ENCODE results near the gene FGF1.

FGF1 gene

DNA sequence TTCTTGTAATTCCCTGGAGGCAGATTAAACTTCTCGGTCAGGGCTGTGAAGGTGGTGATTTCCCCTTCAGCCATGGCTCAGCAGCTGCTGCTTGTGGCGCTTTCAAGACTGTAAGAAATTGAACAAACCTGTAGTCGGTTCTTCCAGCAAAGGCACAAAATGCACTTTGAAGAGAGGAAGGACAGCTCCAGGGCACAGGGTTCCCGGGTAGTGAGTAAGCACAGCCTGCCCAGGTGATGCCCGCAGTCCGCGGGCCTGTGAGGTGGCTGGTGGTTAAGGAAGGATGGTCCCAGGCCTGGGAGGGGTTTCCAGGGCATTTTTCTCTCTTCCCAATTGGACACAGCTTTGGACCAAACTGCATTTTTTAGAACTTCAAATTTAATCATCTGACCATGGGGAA lies 71.8 kb downstream of the FGF1 start:
- DNase-seq: no peak

DNA sequence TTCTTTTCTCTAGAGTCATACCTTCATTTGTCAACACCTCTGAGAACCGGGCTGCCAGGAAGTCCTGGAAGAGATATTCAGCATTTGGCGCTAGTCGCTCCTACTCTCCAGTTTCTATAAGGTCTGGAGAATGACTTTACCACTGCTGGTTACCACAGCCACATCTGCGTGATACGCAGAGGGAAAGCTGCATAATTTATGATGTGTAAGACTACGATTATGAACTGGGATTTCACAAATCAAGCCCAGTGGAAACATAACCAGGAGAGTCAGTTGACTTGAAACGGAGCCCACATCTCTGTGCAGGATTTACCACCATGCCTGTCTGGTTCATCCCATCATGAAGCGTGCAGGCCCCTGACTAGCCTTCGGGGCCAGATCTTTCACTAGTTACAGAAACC lies 72.6 kb downstream of the FGF1 start:
- DNase-seq: no peak

DNA sequence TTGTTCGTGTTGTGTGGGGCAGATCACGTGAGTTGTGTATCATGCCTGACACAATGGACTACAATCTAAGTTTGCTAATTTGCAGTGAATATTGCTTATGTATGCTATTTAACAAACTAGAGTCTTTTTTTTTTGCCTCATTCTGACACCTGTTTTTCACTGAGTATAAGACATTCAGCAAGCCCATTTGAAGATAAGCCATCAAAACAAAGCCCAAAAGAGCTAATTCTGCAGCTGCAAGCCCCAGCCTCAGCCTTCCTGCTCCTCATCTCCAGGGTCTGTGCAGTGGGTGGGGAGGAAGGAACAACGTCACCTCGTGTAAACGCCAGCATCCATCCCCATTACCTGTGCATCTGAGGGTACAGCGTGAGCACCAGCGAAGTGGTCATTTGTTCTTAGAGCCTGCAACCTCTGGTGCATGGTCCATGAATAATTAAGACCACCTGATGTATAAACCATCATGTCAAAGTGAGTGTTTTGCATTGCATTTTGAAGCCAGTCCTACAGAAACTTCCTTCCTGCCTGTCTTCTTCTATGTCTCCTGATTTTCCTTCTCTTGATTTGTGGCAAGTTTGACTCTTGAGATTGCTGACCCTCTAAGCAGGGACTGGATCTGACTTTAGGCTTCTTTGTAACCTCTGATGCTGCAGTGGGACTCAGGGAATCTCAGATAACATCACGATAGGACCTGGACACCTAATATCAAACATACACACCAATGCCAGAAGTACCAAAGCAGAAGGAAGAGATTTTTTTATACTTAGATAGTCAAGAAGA lies 73.2 kb downstream of the FGF1 start:
- DNase-seq: no peak

DNA sequence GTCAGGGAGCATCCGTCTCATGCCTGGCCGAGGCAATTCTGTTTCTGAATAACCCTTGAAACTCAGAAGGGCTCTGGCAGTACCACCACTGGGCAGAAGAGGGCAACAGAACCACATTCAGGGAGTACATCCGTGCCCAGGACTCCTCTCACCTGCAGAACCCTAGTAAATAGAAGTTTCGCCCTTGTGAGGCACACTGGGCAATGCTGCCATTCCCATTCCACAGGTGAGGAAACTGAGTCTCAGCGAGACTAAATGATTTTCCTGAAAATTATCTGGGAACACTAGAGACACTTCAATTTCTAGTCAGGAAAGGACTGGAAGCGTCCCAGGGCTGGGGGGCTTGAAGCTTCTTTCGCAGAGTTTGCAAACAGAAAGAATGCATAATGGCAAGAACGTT lies 74.7 kb downstream of the FGF1 start:
- DNase-seq: peak in 52 of 58 donors; percentile 13 to 78 (median 40)

DNA sequence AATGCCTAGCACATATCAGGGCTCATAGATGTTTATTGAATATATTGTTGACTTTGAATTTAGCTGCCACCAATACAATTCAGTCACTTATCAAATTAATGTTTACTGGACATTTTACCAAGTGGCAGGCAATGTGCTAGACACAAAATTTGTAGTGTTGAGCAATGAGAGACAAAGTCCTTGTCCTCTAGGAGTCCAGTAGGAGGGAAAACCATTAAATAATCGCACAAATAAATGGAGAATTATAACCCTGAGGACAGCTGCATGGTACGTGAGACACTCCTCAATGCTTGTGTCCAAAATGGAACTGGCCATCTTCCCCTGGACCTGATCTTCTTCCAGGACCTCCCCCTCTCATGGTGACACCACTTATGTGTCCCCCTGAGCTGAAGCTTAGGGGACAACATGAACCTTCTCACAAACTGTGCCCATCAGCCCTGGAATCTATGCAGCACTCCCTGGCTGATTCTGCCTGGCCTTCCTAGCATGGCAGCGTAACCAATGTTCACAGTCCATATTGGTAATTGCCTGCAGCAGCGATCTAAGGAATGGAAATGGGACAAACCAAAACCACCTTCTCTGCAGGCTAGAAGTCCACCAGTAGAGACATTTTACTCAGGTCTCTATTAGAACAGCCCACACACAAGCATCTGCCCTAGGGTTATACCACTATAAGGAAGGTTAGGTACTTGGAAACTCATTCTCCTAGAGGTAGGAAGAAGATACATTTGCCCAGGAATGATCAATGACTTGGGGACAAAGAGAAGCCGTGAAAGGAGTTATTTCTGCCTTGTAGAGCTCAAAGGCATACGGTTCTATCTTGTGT lies 75.5 kb downstream of the FGF1 start:
- DNase-seq: no peak

DNA sequence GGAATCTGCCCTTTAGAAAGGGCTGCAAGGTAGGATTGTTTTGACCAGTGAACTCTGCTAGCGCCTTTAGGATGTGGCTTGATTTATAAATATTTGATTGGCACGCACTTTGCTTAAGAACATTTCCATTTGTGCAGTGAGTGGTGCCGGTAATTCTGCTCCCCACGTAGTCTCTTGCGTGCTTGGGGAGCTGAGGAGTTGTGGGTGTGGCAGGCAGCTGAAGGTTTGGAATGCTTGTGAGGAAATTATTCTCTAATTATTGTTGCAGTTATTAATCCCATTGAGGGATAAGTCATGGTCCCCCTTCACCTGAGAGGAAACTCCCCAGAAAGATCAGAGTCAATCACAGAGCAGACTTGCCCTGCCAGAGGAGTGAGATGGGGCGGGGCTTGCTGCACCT lies 76.7 kb downstream of the FGF1 start:
- DNase-seq: no peak

DNA sequence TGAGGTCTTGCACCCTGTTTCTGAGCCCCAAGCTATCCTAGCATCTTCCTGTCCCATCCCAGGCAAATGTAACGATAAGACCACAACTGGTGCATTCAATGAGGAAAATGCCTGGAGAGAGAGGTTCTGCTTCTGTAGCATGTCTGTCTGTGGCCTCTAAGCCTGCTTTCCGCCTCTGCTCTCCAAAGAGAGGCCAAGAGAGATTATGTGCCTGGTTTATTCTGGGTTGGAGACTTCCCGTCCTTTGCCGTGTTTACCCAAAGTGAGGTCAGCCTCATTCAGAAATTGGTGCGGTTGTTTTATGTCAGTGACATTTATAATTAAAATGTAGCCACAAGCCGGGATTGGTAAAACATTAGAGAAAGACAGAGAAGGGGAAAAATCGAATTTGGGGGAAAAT lies 77.8 kb downstream of the FGF1 start:
- no peak for DNase-seq

DNA sequence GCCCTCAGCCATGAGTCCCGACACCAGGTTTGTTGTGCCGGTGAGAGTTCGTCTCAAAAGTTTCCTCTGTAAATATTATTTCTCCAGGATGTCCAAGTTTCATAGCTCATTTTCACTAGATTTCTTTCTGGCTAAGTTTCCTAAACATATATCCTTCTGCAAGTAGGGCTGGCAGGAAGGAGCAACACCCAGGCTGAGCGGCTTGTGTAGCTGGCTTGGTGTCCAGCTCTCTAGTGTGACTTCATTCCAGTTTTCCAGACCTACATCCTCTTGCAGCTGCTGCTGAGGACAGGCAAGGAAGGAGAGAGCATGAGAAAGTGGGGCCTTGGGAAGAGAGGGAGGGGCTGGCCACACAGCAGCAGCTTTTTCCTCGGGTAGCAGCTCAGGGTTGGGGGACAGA lies 80.3 kb downstream of the FGF1 start:
- no peak for DNase-seq

DNA sequence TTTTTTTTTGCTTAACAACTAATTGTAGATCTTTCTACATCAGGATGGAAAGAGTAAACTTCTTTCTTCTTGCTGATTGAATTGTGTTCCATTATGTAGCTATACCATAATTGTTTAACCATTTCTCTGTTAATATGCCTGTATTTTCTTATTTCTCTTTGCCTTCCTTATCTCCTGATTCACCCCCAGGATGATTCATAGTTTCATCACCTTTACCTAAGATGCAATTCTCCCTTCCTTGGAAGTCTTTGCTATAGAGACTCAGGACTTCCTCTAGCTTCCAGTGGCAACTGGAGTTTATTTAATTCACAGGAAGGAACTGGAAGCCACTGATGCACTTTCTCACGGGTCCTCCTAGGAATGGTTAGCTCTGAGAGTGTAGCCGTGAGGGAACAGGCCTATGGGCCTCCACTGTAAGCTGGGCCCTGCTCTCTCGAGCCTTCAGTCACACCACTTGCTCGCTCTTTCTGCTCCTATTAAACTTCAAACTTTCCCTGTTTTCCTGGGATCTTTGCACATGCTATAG lies 83.1 kb downstream of the FGF1 start:
- DNase-seq: no peak

DNA sequence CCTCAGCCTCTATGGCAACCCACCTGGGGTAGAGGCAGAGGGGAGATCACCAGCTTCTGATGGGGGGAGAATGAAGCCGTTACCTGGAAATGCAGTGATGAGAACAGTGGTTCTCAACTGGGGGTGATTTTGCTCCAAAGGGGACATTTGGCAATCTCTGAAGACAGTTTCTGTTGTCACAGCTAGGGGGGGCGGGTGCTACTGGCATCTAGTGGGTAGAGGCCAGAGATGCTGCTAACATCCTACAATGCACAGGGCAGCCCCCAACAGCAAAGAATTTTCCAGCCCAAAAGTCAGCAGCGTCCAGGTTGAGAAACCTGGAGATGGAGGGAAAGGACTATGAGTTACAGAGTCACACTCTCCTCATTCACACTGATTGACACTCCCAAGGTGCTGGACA lies 84.5 kb downstream of the FGF1 start:
- peak in 2 of 58 donors; percentile 5 to 9 for DNase-seq

DNA sequence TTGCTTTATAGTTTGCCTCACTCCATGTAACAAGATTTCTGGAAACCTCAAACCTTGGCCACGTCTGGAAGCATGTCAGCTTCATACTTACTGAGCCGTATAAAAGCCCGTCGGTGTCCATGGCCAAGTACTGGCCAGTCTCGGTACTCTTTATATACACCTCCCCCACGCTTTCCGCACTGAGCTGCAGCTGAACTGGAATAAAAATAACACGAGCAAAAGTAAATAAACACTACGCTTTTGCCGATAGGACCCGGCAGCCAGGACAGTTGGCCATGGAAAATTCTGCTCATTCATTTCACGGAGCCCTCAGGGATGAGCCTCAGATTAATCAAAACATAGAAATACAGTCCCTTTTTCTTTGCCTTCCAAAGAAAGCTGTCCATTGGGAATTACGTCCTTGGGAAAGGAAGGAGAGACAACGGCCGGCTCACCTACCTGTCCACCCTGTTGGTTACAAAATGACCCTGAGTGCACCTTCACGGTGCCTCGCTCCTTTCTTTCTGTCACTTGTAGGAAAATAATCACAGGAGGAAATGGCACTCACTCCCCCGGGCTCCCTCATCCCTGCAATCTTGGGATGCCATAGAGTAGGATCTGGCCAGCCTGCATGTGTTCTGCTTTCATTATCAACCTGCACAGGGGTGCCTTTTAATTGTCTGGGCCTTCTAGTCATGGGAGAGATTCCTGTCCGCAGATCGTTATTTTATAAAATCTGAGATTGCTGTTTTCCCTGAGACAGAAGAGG lies 85.1 kb downstream of the FGF1 start:
- peak in 7 of 58 donors; percentile 6 to 31 (median 16) for DNase-seq

DNA sequence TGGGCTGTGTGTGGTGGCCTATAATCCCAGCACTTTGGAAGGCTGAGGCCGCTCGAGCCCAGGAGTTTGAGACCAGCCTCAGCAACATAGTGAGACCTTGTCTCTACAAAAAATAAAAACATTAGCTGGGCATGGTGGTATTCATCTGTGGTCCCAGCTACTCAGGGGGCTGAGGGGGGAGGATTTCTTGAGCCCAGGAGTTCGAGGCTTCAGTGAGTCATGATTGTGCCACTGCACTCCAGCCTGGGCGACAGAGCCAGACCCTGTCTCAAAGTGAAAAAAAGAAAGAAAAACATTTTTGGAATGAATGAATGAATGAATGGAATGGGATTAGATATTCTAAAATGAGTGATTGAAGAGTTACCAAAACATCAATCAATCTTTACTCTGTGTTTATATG lies 85.8 kb downstream of the FGF1 start:
- no peak for DNase-seq

DNA sequence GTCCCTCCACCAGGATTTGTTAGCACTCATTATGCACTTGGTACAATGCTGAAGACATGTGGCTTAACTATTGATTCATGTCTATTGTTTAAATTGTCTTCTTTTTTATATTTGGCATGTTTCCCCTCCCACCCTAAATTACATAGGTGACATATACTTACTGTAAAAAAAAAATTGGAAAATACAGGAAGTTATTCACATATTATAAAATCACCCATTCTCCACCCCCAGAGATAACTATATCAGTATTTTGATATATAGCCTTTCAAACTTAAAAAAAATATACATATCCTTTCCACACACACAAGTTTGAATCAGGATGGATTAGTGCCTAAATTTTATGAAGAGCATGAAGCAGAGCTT lies 87.6 kb downstream of the FGF1 start:
- no peak for DNase-seq

DNA sequence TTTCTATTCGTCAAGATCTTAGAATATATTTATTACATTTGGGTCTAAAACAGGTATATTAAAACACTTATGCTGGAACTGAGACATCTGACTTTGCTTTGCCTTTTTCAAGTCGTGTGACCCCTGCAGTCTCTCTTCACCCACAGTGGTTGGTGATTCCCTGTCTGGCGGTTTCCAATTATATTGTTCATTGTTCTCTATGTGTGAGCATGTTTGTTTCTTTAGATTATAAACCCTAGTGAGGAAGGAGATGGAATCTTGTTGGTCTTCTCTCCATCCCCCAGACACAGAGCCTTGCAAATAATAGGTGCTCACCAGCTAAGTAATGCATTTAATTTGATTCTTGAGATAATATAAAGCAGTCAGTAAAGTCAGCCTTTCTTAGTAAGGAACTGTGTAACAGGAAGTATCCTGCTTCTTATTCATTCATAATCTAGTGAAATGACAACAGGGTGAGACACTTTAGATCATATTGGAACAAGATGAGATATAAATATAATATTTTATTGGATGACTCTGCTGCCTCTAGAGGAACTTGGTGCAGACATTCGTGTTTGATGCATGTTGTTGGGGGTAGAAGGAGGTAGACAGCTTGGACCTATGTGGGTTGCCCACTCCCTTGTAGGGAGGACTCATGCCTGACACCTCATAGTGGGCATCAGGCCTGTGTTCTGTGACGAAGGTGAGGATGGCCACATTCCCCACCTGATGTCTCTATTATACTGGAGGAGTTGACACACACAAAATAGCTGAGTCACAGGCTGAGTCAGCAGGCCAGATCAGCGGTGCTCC lies 88.1 kb downstream of the FGF1 start:
- peak in 20 of 58 donors; percentile 4 to 66 (median 32) for DNase-seq

DNA sequence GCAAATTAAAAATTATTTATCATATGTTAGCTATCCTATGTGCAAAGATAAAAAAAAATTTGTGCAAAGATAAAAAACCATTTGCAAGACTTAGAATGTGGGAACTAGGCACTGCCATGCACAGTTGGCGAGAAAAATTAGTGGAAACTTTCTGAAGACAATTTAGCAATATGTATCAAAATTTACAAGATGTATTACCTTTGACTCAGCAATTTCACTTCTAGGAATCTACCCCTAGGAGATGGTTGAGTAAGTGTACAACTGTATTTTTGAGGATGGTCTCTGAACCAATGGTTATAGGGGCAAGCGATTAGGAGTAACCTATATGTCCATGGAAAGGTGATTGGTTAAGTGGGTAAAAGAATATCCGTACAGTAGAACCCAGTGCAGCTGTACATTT lies 88.9 kb downstream of the FGF1 start:
- DNase-seq: no peak

DNA sequence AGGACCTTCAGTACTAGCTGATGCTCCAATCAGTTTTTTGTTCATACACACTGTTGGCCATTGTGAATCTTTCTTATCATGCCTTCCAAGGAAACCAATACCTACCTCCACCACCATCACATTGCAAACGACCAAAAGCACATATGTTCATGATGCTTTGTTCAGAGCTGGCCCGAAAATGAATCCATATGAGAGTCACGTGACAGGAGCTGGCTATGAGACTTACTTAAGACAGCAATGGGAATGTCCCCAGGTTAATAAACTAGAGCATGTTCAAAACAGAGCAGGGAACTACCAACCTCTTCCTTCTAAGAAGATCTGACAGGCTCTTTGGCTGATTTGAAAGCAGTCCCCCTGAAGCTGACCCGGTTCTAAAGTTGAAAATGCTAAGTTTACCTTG lies 93.5 kb downstream of the FGF1 start:
- DNase-seq: no peak

DNA sequence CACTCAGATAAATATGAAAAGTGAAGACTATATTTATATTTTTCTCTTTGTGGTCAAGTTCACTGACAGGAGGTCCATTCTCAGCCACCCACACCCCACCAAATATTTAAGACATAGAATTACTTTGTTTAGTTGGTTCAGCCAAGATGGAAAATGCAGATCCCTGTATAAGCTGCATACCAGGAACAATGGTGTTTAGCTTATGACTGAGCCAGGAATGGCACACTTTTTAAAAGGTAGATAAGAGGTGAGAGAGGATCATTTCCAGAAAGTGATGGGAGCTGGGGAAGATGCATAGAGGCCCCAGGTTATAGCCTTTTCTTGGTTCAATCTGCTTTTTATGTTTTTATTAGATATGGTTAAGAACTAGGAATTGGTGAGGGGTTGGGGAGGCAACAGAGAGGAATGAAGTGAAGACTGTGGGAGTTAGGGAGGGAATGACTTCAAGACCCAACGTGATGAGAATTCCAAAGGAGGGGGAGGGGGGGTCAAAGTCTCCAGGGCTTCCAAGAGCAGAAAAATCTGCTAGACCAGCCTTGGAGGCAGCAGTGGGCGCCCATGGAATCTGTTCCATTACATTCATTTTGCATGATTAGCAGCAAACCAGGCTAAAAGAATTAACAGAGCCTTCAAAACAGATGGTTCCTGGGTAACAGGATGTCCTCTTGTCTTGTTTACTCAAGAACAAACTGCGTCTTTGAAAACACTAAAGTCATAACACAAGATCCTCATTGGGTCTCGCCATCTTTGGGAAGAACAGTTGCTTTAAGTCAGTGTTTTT lies 95.2 kb downstream of the FGF1 start:
- DNase-seq: peak in 3 of 58 donors; percentile 7 to 26 (median 22)

DNA sequence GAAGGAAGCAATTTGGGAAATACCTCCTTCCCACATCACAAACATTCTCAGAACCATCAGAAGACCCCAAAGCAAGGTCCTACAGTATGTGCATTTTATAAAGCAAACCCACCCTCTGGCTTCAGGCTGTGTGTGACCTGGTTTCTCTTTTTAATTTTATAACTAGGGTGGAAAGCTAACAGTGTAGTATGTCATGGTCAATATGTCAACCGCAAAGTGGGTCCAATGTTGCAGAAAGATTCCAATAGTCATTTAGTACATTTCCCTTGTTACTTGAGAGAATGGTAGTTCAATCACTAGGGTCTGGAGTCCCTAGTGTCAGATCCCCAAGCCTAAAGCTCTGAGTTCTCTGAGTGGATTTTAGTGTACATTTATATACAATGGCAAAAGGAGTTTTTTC lies 96.2 kb downstream of the FGF1 start:
- DNase-seq: no peak

DNA sequence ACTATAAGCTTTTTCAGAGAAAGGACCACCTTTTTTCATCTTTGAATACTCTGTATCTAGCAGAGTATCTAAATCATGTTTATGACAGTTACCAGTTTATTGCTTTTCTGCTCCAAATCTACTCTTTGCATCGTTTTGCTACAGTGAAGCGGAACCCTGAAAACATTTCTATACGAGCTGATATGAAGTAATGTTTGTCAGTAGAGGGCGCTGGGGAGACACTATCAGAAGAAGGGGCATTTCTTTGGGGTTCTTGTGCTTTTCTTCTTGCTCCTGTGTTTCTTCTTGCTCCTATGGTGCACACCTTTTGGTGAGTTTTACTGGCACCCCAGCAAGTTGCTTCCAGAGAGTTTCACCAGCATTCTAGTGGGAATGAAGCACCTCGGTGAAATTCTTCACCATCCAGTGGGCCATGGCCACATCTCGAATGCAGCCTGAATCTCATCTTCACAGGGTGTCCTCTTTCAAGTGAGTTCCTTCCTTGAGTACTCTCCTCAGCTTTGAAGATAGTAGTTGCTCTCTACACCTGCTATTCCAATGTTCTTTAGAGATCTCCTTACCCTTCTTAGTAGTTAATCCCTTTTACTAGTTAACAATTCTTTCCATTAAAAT lies 98.4 kb downstream of the FGF1 start:
- DNase-seq: peak in 1 of 58 donors; percentile 2

DNA sequence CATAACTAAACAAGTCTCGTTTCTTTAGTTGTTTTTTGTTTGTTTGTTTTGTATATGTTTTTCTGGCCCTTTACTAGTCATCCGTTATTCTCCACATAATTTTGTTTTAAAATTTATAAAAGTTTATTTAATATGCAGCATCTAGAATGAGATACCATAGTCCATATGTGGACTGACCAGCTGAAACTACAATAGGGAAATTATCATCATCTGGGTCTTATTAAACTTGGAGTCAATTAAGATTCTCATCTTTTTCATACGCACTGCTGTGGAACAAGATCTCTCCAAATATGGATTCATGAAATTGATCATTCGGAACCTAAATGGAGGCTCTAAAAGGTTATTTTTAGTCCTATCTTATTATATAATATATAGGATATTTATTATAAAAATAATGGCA lies 99.3 kb downstream of the FGF1 start:
- DNase-seq: no peak

Measured in anterior cingulate cortex (tissue), 58 donors.